HUES6 (cell line): Measurements from ENCODE around the gene GSDME.

Source experiments
- H3K27ac ChIP-seq: 2 replicates; pipeline ENCODE4 v1.7.0; 2013; ENCODE audit warnings: low read depth, mild to moderate bottlenecking, low read length, inconsistent platforms
- H3K27me3 ChIP-seq: 2 replicates; pipeline ENCODE4 v1.6.1; 2013; ENCODE audit warnings: low read length; ENCODE audit not compliant: control insufficient read depth, insufficient read depth
- H3K36me3 ChIP-seq: 2 replicates; pipeline ENCODE4 v1.6.1; 2013; ENCODE audit warnings: low read length; ENCODE audit not compliant: control insufficient read depth, insufficient read depth
- H3K4me1 ChIP-seq: 2 replicates; pipeline ENCODE4 v1.6.1; 2013; ENCODE audit warnings: low read length; ENCODE audit not compliant: control insufficient read depth, insufficient read depth
- H3K4me3 ChIP-seq: 2 replicates; pipeline ENCODE4 v1.5.1; 2013; ENCODE audit warnings: low read depth, low read length
- H3K9ac ChIP-seq: one replicate; pipeline ENCODE4 v1.6.1; 2013; ENCODE audit warnings: mild to moderate bottlenecking, low read length
- H3K9me3 ChIP-seq: 2 replicates; pipeline ENCODE4 v1.6.1; 2013; ENCODE audit warnings: low read depth, low read length; ENCODE audit not compliant: control insufficient read depth, insufficient read depth

Gene GSDME

GRCh38 chr7:24702755-24703154 is 54.5 kb downstream of the GSDME start:
- H3K27ac ChIP-seq, result no peak overlapping the region
- H3K4me3 ChIP-seq, result no peak overlapping the region
- H3K9ac ChIP-seq, result no peak overlapping the region
- no peaks in the 10 kb centered on the region for H3K27me3 ChIP-seq
- H3K36me3 ChIP-seq, result peaks cover 14% of the 10 kb centered on the region
- H3K9me3 ChIP-seq, result no peaks in the 10 kb centered on the region
- H3K4me1 ChIP-seq, result peaks cover 12% of the 10 kb centered on the region; the same call in 1 of the 2 replicates

- Histone ChIP-seq H3K9me3 (no peaks in the 10 kb centered on the region), H3K27ac (no peak overlapping the region)
Measured at GRCh38 chr7:24701261-24702235, 55.7 kb downstream of the GSDME start.

GRCh38 chr7:24700521-24701260 is 56.6 kb downstream of the GSDME start:
- no peaks in the 10 kb centered on the region for H3K27me3 ChIP-seq
- no peak overlapping the region for H3K27ac ChIP-seq

More at GRCh38 chr7:24701261-24702235, 55.7 kb downstream of the GSDME start:
- H3K27me3 ChIP-seq, result no peaks in the 10 kb centered on the region
- peaks cover 12% of the 10 kb centered on the region; the same call in 1 of the 2 replicates for H3K4me1 ChIP-seq
- no peak overlapping the region for H3K9ac ChIP-seq
- H3K4me3 ChIP-seq, result no peak overlapping the region
- peaks cover 16% of the 10 kb centered on the region for H3K36me3 ChIP-seq

DNA sequence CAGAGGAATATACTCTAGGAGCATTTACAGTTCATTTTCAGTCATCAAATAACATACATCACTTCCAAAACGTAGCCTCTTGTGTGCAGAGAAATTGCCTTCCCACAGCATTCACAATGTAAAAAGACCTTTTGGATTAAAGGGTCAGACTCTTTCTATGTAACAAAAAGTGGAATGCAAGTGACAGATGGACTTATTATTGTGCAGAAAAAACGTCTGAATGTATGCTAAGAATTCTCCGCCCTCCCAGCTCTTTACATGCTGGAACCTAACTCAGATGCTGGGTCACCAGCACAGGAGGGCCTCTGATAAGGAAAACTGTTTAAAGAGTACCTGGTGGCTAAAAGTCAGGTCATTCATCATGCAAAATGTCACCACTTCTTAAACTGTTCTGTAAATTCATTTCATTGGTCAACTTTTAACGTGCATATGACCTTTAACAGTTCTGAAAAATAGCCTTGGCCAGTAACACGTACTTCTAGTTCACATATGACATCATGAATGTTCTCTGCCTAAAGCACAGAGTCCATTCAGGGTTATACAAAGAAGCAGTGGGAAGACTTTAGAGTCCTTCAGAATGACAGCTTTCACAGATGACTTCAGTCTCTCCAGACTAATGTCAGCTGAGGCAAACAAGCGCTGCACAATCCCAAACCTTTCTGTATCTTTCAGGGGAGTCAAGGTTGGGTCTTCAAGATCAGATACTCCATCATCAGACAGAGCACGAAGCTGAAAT is 58.6 kb downstream of the GSDME start:
- Histone ChIP-seq H3K36me3 (peaks cover 15% of the 10 kb centered on the region), H3K4me1 (peaks cover 12% of the 10 kb centered on the region; the same call in 1 of the 2 replicates), H3K27ac (no peak overlapping the region), H3K9ac (no peak overlapping the region), H3K27me3 (no peaks in the 10 kb centered on the region), H3K9me3 (no peaks in the 10 kb centered on the region), H3K4me3 (no peak overlapping the region)

More at GRCh38 chr7:24700521-24701260, 56.6 kb downstream of the GSDME start:
- Histone ChIP-seq H3K4me1 (peaks cover 12% of the 10 kb centered on the region; the same call in 1 of the 2 replicates), H3K4me3 (no peak overlapping the region), H3K36me3 (peaks cover 18% of the 10 kb centered on the region), H3K9ac (no peak overlapping the region), H3K9me3 (no peaks in the 10 kb centered on the region)

GRCh38 chr7:24697416-24697815 is 59.8 kb downstream of the GSDME start:
- no peaks in the 10 kb centered on the region for H3K27me3 ChIP-seq
- H3K9ac ChIP-seq, result no peak overlapping the region
- peaks cover 14% of the 10 kb centered on the region for H3K36me3 ChIP-seq
- no peak overlapping the region for H3K27ac ChIP-seq
- peaks cover 12% of the 10 kb centered on the region; the same call in 1 of the 2 replicates for H3K4me1 ChIP-seq
- no peaks in the 10 kb centered on the region for H3K9me3 ChIP-seq
- H3K4me3 ChIP-seq, result no peak overlapping the region

DNA sequence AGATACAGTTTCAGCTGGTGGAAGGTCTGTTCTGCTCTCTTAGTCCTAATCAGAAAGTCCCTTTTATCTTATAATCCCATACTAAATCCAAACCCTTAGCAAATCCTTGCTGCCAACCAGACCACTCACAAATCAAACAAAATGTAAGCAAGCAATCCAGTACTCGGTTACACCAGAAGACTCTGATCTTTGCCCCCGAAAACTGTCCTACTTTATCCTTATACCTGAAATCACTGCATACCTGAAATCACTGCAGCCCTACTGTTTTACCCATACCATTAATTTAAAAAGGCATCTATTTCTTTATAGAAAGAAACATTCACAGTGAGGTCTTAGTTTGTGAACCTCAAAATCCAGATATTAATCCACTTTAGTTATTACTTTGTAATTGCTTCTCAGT is 64.7 kb downstream of the GSDME start:
- Histone ChIP-seq H3K9ac (no peak overlapping the region), H3K4me1 (no peaks in the 10 kb centered on the region), H3K9me3 (no peaks in the 10 kb centered on the region), H3K36me3 (peaks cover 24% of the 10 kb centered on the region), H3K27ac (no peak overlapping the region), H3K4me3 (no peak overlapping the region), H3K27me3 (no peaks in the 10 kb centered on the region)

DNA sequence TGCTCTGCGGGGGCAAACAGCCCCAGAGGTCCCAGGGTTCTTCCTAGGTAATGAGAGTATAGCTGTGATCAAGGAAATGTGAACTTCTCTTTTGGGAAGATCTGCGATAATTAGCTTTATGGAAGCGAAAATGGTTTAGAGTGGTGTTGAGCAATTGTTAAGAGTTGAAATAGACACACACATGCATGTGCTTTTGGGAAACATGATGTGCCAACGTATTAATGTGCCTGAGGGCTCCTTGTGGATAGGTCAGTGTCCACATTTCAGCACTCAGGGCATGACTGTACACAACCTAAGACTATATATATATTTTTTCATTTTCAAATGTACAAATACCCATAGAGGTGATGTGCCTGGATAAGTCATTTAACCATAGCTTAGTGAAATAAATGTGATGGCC is 67.0 kb downstream of the GSDME start:
- H3K4me1 ChIP-seq, result peaks cover 9% of the 10 kb centered on the region
- no peaks in the 10 kb centered on the region for H3K9me3 ChIP-seq
- H3K4me3 ChIP-seq, result no peak overlapping the region
- H3K36me3 ChIP-seq, result peaks cover 30% of the 10 kb centered on the region
- H3K27me3 ChIP-seq, result no peaks in the 10 kb centered on the region
- no peak overlapping the region for H3K27ac ChIP-seq
- H3K9ac ChIP-seq, result no peak overlapping the region

DNA sequence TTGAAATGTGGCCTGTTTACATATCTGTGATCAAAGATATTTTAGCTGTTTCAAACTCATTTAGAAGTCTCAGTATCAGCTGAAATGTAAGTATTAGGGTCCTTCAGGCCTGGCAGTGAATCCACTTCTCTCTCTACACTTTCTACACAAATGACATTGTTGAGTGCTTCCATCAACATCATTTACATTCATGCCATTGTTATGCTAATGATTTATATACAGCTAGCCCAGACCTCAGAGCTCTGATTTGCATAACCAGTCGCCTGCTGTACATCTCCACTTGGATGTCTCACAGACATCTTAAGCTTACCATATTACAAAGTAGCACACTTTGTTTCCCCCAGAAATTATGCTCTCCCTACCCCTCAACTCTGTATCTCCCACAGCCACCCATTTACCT is 71.6 kb downstream of the GSDME start:
- Histone ChIP-seq H3K9ac (no peak overlapping the region), H3K9me3 (no peaks in the 10 kb centered on the region), H3K4me1 (peaks cover 14% of the 10 kb centered on the region), H3K27ac (no peak overlapping the region), H3K27me3 (no peaks in the 10 kb centered on the region), H3K4me3 (no peak overlapping the region), H3K36me3 (peaks cover 38% of the 10 kb centered on the region)

- no peaks in the 10 kb centered on the region for H3K27me3 ChIP-seq
Measured at GRCh38 chr7:24670782-24671181, 86.5 kb downstream of the GSDME start.

DNA sequence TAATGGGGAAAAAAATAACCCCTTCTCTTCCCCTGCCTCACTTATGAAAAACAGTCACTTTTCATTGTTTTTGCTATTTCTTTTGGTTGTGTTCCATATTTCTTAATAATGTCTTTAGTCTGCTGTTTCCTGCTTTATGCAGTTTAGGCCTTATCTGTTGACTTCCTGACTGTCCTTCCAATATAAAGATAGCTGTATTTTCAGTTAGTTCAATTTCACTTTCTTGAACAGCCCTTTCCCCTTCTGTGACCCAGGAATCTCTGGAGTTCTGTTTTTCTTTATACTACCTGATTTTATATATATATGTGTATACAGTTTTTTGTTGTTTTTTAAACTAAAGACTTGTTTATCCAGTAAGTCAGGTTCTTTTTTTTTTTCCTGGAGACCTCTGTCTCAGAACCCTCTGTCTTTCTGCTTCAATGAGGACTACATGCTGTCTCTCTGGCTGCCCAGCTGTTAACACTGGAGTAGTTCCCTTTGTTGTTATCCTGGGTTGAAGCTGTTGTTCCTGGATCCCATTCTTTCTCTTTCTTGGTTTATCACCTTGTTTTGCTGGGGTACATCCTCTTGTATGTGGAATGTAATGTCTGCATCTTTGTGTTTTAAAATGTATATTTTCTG is 87.2 kb downstream of the GSDME start:
- H3K9ac ChIP-seq, result no peak overlapping the region
- H3K36me3 ChIP-seq, result peaks cover 37% of the 10 kb centered on the region
- H3K4me3 ChIP-seq, result no peak overlapping the region
- peaks cover 5% of the 10 kb centered on the region; the same call in 1 of the 2 replicates for H3K9me3 ChIP-seq
- no peak overlapping the region for H3K27ac ChIP-seq
- no peaks in the 10 kb centered on the region for H3K27me3 ChIP-seq
- peaks cover 14% of the 10 kb centered on the region for H3K4me1 ChIP-seq

More at GRCh38 chr7:24670782-24671181, 86.5 kb downstream of the GSDME start:
- Histone ChIP-seq H3K4me3 (no peak overlapping the region), H3K9ac (no peak overlapping the region), H3K4me1 (peaks cover 10% of the 10 kb centered on the region; the same call in 1 of the 2 replicates), H3K36me3 (peaks cover 34% of the 10 kb centered on the region), H3K9me3 (peaks cover 5% of the 10 kb centered on the region; the same call in 1 of the 2 replicates), H3K27ac (no peak overlapping the region)
